HG03066 (cell line): ENCODE measurements around the gene CD164.

Source experiments
- ATAC-seq: cut with Tn5 transposase; IDR thresholded peaks from one replicate; pipeline ENCODE4 v1.9.1; 2021; ENCODE audit warnings: low read depth; ENCODE audit not compliant: unreplicated experiment

CD164 gene

DNA sequence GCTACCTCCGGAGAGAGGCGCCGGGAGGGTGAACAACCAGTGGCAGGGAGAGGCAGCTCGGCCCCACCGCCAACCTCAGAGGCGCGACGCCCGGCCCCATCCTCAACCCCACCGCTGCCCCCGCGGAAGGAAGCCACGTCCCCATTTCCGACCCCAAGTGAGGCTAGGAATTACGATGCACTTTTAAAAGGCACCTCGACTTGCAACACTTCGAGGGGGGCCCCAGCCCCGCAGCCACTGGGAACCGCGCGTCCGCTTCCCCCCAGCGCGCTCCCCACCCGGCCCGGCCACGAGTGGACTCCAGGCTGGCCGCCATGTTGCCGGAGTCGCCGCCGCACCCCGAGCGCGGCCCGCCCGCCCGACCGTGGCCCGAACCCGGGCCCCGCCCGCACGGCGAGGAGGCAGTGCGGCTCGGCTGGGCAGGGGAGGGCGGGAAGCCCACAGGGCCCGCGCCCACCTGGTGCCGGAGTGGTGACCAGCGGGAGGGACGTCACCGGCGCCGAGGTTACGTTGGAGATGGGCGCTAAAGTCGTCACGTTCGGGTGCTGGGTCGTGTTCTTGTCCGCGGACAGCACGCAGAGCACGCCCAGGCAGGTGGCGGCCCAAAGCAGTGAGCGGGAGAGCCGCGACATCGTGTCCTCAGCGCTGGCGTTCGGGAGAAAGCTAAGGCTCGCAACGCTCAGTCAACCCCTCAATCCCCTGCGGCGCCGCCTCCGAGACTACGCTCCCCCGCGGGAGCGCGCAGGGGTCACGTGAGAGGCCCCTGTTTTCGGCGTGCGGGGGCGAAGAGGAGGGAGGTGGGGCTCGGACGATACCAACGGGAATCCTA, at the start of gene CD164:
Gene CD164 (minus strand): TSS at position 721 of the 829 bp plus-strand sequence. CDS start 89 bp downstream, at position 632.
- ATAC-seq: peak; percentile 43

DNA sequence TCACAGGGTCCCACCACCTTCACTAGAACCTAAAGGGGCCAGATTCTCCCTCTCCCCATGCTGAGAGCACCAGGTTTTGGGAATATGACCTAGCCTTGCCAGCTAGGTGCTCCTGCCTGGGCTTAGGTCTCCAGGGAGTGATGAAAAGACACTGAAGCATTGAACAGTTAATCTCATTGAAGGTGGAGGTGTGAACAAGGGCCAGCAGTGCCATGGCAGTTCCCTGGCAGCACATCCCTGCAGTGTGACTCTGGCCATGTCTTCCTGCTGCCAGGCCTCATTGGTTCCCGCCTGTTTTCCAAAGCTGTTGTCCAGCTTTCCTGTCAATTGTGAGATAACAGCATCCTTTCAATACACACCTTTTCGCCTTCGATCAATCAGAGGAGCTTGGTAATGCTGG, 47.2 kb upstream of the CD164 start:
- ATAC-seq: no peak

DNA sequence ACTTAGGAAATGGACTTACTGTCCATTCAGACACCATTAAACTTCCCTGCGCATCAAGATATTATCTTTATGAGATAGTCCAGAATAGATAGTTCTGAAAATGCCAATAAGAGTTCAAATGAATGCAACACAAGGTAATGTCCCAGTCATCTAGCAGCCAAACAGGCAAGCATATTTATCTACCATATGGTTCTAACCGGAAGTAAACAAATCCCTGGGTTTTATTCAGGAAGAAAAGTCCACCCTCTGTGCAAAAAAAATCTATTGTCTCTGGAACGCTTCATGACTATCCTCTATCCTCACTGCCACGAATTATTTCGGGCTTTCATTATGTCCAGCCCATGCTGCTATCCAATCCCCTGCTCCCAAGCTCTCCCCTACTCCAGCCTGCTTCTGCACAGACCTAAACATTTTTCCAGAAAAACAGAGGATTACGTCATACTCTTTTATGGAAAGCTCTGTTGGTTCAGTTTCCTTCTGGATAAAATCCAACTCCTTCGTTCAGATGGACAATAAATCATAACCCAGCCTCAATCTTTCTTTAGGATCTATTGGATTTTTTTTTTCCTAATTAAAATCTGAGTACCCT, 46.7 kb upstream of the CD164 start:
- no peak for ATAC-seq

DNA sequence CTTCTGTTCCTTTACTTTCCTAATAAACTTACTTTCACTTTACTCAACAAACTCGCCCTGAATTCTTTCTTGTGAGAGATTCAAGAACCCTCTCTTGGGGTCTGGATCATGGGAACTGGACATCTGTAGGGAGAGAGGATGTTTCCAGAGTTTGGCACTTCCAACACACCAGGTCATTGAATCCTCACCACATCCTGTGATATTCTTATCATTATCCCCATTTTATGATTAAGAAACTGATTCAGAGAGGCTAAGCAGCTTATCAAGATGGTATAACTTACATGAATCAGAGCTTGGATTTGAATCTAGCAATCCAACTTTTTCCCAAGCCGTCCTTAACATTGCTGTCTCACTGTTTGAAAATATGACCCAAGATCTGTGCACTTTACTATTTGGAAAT, 42.7 kb upstream of the CD164 start:
- ATAC-seq: no peak

DNA sequence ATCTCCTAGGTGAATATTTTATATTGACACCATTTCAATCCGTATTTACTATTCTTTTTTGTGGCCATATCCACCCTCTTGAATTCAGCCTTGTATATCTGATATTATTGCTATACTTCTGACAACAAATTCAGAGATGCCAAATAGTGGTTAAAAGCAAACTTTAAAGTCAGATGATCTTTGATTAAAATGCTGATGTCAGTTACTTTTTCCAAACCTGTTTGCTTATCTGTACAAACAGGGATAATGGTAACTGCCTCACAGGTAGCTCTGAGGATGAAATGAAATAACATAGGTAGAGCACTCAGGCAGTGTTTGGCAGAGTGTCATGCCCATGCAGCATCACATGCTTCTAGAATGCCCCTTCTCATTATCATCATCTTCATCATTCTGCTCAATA, 38.9 kb upstream of the CD164 start:
- ATAC-seq: no peak

- no peak for ATAC-seq
These were observed 38.5 kb upstream of the CD164 start for GRCh38 chr6:109420751-109421150.

GRCh38 chr6:109417646-109418045, 35.4 kb upstream of the CD164 start:
- no peak for ATAC-seq

DNA sequence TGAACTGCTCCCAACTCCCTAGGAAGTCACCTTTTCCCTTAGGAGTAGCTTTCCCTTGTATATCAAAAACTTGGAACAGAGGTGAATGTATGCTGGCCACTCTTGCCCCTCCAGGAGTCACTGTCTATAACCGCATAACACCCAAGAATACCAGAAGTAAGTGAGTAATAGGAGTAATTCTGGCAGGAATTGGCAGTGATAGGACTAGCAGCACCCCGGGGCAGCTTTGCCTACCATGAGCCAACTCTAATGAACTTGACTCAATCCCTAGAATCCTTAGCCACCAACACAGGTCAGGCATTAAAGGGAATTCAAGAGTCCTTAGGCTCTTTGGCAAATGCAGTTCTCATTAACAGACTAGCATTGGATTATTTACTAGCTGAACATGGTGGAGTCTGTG, 28.8 kb upstream of the CD164 start:
- ATAC-seq: no peak

DNA sequence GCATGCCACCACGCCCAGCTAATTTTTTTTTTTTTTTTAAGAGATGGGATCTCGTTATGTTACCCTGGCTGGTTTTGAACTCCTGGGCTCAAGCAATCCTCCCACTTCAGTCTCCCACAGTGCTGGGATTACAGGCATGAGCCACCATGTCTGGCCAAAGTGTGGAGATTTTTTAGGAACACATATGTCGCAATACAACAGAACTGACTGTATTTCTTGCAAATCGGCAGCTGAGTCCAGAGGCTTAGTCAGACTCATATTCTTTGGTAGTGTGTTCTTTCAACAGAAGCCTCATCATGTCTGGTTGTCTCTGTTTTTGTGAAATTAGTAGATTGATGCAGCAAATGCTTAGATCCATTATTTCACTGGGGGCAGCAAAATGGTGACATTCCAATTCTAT, 23.9 kb upstream of the CD164 start:
- no peak for ATAC-seq

GRCh38 chr6:109397020-109397419, 14.8 kb upstream of the CD164 start:
- no peak for ATAC-seq

DNA sequence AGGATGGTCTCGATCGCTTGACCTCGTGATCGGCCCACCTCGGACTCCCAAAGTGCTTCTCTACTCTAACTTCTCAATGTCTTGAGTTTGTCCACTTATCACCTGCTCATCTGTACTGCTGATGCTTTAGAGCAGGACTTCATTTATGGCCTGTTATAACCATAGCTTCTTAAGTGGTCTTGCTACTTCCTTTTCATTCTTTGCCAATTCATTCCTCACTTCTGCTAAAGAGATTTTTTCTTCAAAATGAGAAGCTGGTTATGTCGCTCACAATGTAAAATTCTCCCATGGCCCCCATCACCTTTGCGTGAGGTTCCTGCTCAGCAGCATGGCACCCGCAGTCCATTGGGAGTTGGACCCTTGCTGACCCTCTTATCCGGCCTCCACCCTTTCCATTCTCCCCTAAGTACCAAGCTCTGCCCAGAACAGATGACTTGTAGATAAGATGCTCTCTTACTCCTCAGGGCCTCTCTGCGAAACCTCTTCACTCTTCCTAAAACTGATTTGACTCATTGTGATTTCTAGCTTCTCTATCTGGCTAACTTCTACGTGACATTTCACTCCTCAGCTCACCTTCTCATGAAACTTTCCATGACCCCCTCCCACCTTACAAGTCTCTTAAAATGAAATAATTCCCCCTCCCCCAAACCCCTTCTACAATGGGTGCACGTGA, 13.9 kb upstream of the CD164 start:
- ATAC-seq: no peak

DNA sequence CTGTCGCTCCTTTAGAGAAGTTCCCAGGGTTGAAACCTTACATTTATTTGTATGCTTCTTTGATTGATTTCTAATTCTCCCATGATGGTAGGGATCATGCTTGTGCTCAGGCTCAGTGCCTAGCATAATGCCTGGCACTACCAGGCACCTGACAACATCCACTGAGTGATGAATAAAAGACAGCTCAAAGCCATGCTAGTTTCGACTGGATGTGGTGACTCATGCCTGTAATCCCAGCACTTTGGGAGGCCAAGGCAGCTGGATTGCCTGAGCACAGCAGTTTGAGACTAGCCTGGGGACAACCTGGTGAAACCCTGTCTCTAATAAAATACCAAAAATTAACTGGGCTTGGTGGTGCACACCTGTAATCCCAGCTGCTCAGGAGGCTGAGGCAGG, 11.6 kb upstream of the CD164 start:
- ATAC-seq: no peak

- ATAC-seq: no peak
These were observed 11.1 kb upstream of the CD164 start for GRCh38 chr6:109393157-109393885.

DNA sequence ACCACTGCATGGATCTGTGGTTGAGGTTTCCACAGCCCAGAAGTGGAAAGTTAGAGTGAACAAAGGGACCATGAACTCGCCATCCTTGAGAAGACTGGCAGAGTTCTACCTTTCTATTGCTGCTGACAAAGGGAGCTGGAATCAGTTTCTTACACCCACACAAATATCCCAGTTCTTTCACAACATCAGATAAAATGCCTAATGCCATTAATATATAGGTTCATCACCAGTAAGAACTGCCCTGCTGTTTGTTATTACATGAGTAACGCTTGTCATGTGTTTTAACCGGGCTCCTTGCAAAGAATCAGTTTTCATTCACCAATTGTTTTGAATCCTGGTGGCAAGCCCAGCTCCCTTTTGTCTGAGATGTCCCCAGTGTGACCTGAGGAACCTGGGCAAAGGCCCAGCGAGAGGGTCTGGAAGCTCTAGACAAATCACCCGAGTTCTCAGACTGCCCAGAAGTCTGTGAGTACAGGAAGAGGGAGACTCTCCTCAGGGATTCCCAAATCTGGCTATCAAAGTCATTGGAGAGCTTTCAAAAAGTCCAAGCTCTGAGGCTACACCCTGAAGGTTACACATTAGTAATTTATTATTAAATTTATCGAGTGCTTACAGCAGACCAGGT, 7.5 kb upstream of the CD164 start:
- no peak for ATAC-seq

- ATAC-seq: no peak
These were observed 6.0 kb upstream of the CD164 start for GRCh38 chr6:109388265-109388664.

GRCh38 chr6:109383438-109383940, 1.2 kb upstream of the CD164 start:
- no peak for ATAC-seq

GRCh38 chr6:109382576-109383437, 540 bp upstream of the CD164 start:
- peak; percentile 61 for ATAC-seq

DNA sequence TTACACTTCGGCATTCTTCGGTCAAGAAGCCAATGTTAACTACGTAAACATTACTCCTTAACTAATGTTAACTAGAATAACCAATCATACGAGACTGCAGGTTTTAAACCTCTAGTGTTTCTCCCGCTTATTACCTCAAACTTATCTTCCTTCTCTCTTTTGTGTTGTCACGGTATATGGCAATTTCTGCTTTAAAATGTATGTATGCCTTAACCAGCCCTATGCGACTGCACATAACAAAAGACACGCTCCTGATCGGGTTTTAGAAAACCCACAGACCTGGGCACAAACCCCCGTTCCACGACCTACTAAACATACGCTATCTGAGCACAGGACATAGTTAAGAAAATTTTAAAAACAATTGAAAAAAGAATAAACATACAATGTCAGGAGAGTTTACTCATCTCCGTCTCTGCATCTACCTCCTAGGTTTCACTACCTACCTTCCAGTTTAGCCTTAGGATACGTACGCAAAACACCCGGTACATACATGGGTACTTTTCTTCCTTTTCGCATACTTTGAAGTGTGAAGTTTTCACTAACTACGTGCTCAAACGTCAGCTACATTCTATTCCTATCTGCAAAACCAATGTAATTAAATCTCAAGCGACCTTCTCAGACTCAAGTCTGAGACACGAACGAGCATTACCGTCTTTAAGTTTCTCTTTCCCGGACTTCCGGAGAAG, 1.1 kb downstream of the CD164 start:
- ATAC-seq: peak; percentile 3

DNA sequence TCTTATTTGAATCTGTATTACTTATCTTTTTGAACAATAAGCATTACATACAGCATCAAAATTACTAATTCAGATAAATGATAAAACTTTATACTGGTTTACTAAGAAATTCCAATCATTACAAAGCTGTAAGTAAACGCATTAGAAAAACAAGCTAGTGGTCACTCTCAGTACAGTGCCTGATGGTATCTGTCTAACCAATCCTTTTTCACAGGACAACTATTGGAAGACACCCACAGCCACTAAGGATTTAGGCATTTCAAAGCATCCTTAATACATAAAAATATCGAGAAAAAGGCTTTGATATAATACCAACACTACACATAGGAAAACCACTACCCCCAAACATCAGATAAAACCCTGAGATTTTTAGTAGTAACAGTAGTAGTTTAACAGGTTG, 2.6 kb downstream of the CD164 start:
- ATAC-seq: no peak
